Eye (tissue), 1 donor: ENCODE results near the gene H2BK1.

Source experiments
- DNase-seq: peaks from one replicate; pipeline ENCODE4 v3.0.0-alpha.2; 2015

The H2BK1 gene

DNA sequence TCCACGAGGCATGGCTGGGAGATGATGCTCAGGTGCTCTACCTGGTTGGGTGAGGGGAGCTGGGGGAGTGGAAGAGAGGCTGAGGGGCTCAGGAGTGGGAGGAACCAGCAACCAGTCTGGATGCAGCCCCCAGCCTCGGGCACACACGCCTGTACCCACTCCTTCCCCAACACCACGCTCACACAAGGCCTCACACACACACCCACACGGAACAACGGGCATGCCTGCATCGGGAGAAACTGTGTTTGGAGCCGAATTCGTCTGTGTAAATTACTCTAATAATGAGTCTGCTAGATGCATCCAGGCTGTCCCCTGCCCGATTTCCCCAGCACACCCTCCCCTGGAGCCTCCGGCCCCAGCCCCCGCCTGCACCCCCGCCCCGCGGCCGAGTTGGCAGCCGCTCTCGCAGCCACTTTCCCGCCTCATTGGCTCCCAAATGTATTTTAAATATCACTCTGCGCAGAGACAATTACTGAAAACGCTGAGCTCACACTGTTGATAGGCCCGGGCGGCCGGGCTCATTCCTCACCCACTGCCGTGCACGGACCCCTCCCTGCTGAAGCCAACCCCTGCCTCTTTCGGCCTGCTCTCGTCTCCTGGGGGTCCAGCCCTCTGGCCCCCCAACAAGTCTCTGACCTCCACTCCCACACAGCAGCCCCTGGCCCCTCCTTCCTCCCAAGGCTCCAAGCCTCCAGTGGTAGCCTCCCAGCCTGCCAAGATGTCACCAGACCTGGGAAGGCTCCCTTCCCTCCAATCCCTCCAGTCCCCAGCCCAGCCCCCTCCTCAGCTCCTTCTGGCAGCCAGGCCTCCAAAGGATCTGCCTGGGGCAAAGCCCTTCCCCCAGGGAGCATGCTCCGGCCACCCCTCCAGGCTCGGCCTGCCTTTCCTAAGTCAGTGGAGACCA is 11.1 kb downstream of the H2BK1 start:
- DNase-seq: peak; percentile 85

- DNase-seq: no peak
Measured at GRCh38 chr7:151197932-151198331, 12.4 kb downstream of the H2BK1 start.

GRCh38 chr7:151195616-151196450 is 14.5 kb downstream of the H2BK1 start:
- DNase-seq: no peak

- no peak for DNase-seq
Measured at GRCh38 chr7:151194188-151194587, 16.1 kb downstream of the H2BK1 start.

DNA sequence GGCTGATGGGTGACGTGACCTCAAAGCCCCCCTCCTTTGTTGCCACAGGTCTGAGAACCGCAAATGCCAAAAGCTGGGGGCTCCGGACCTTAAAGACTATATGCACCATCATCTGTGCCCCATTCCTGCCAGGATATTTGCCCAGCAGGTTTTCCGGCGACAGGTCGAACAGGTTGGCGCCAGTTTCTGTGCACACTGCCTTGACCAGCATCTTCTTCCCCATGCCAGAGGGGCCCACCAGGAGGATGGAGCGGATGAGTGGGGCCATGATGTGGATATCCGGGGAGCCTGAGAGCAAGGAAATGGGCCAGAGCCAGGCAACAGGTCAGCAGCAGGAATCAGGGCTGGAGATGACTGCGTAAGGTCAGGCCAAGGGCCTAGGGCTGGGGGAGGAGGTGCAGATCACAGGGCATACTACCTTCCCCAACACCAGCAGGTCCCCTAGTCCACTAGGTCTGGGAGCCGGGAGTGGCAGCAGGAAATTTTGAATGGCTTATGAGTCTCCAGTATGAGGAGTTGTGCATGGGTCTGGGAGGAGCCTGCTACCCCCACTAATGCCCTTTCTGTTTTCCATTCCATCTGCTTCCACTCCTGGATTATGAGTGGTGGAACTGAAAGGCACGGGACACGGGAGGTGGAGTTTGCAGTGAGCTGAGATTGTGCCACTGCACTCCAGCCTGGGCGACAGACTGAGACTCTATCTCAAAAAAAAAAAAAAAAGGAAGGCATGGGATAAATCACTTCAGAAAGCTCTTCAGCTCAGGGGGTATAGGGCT is 16.9 kb downstream of the H2BK1 start:
- no peak for DNase-seq

- DNase-seq: no peak
Measured at GRCh38 chr7:151192002-151192539, 18.2 kb downstream of the H2BK1 start.

DNA sequence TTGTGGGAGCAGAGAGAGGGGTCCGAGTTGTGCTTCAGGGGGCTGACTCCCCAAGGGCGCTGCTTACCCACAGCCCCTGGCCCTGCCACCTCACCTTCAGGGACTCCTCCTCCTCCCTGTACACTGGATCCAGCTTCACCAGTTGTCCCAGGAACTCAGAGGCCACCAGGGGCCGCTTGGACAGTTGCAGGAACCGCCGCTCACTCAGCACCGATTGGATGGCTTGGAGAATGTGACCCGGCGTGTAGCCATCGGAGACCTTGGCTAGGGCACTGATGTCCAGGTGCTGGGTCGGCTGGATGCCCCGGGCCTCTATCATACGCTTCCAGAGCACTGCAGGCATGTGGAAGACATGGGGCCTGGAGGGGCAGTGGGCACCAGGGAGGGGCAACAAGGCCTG is 18.7 kb downstream of the H2BK1 start:
- no peak for DNase-seq

- no peak for DNase-seq
Measured at GRCh38 chr7:151189038-151189437, 21.2 kb downstream of the H2BK1 start.

DNA sequence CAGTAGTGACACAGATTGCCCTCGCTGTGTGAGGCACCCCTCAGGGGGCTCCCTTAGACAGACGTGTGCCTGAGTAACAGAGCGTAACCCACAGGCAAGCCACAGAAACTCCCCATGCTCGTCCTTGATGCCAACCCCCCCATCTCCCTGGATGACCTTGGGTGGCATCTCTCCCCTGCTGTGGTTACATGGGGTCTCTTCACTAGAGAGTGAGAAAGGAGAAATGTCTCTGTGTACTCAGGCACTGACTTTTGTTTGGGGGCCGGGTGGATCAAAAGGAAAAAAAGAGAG is 22.1 kb downstream of the H2BK1 start:
- no peak for DNase-seq

DNA sequence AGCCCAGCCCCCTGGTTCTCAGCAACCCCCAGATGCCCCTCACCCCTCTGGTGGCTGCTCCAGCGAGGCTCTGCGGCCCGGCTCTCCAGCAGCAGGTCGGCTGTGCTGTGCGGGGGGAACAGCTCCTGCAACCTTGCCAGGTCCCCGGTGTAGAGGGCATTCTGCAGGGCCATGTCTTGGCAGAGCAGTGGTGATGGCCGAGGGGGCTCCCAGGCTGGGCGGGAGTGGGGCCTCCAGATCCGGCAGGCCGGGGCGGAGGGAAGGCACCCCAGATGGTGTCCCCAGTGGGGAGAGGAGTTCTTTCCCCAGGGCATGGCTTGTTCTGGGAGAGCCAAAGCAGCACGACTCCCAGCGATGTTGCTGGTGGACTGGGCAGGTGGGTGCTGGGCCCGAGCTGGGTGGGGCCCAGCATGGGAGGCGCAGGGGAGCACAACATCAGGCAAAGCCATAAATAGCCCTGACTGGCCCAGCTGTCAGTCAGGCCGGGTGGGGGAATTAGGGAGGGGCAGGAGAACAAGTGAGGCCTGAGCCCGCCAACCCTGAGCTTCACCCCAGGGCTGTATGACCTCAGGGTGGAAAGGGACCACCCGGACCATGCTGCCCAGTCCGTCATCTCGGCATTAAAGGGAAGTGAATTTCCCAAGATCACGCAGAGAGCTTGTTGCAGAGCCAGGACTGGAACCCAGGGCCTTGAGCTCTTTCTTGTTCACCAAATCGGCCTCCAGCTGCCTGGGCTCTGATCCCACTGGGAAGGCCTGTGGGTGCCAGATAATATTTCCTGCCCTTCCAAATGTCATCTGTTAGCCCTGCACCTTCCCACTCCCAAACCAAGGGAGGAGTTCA is 22.7 kb downstream of the H2BK1 start:
- no peak for DNase-seq

DNA sequence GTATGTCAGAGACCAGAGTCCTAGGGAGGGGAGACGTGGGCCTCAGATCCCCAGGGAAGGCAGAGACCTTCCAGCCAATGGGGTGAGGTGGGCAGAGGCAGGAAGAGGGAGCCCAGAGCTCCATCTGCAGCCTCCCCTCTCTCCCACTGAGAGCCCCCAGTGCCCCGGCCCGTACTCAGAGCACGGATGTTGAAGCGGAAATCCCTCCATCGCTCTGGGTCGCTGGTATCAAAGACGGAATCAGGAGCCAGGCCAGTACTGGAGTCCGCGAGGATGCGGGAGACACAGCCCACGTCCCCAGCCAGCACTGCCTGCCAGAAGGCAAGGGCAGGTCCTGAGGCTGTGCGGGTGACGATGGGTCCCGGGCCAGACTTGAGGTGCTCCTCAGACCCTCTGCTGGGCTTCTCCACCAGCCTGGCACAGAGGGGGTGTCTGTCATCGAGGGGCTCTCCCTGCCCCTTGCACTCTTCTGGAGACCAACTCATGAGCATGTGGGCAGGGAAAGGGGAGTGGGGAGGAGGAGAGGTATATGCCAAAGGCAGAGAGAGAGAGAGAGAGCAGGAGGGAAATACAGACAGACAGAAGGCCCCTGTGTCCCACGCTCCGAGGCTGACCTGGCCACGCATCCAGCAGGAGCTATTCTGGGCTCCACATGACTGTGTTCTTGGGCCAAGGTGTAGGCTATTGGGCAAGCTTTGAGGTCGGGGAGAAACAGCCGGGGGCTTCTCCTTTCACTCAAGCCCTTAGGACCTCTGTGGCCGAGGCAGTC is 23.5 kb downstream of the H2BK1 start, which contains the start of gene ASB10:
Gene ASB10, minus strand, starts transcription at position 611 of the 769 bp plus-strand sequence. Its CDS starts 120 bp downstream, at position 491.
- DNase-seq: no peak

DNA sequence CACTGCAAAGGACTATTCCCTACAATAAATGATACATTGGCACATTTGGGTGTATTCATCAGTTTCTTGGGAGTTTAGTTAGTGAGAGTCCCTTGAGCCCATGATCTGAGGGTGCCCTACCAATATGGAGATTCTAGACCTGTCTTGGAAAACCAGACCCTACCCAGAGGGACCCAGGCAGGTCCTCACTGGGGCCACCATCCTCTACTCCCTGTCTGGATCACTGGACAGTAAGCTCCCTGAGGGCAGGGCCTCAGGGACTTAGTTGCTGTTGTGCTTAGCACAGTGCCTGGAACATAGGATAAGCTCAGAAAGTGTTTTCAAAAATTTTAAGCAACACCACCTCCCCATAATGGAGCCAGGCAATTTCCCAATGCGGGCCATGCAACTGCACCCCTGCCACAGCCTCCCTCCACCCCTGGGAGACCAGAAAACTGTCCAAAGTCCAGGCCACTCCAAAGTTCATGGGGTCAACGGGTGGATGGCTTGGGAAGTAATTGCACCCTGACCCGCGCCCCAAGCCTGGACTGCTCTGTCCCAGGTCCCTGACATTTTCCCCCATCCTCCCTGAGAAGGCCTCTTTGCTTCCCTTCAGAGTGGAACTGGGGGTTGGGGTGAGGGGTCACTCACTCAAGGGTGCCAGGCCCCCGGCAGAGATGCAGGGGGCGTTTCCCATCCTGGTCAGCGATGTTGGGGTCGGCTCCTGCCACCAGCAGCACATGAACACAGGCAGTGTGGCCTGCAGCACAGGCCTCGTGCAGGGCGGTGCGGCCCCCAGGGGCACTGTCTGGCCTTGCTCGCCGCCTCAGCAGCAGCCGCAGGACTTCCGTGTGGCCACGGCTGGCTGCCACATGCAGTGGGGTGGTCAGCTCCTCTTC is 24.3 kb downstream of the H2BK1 start:
- DNase-seq: no peak

DNA sequence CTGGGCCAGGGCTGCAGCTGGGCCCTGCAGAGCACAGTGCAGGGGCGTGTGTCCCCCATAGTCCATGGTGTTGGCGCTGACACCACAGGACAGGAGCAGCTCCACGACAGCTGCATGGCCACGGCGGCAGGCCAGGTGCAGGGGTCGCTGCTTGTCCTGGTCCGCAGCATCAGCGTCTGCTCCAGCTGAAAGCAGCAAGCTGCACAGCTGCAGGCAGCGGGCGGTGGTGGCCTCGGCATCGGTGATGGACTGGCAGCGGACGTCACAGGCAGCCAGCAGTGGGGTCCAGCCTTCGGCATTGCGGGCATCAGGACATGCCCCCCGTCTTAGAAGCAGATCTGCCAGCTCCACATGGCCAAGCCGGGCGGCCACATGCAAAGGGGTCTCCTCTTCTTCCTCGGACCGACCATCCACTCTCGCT is 29.3 kb downstream of the H2BK1 start:
- DNase-seq: no peak

DNA sequence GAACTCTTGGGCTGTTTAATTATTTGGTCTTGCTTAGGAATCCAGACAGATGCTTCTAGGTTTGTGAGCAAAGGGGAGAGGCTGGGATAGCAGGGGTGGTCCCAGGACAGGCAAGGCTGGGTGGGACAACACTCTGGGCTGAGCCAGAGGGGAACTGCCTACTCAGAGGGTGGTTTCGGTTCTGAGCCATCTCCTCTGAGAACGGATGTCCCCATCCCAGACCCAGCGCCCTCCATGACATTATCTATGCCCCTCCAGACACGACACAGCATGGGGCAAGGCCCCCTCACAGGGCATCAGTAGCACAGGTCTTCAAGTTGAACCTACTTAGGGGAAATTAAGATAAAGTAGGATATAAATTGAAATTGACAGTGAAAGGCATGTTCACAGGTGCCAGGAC is 30.3 kb downstream of the H2BK1 start:
- DNase-seq: no peak

DNA sequence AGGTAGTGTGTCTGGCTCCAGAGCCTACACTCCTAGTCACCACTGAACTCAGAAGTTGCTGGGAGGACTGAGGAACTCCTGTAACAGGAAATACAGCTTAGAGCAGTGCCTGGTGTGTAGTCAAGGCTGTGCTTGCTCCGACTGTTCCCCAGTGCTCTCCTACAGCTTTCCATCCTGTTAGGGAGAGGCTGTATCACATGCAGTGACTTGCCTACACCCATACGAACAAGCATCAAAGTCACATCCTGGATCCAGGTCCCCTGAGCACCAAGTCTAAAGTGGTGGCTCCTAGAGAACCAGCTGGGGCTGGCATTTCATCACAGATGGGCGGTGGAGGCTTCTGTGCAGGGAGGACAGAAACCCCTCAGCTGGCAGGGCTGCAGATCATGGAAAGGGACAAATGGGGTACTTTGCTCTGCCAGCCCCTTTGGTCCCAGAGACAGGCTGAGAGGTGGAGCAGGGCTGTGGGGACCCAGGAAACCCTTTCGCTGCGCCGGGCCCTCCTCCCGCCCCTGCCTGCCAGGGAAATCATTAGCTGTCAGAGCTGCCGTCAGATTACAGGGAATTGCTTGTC is 30.9 kb downstream of the H2BK1 start:
- DNase-seq: no peak

DNA sequence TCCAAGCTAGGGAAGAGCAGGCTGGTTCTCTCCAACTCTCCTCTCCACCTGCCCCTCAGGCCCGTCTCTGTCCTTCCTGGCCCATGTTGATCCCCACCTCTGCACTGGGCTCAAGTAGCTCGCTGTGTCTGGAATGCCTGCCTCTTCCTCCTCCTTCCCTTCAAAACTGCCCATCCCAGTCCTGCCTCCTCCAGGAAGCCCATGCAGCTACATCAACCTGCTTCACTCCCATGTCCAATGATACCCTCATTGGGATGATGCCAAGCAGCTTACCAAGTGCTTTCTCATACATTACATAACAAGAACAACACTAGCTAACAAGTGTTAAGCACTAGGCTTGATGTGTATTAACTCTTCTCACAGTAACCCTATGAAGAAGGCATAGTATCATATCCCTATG is 31.5 kb downstream of the H2BK1 start:
- DNase-seq: no peak

DNA sequence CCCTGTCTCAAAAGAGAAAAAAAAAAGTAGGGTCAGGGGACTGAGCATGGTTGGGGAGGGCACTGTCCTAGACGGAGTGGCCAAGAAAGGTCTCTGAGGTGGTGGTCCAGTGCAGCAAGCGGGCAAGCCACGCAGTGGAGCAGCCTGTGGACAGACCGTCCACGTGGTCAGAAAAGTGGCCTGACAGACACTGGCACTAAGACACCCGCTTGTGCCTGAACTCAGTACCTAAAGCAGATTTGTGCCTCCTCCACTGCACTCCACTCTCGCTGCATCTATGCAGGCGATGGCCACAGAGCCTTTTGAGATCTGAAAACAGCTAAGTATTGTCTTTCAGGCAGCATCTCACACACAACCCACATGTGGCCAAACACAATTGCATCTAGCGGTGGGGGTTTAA is 32.1 kb downstream of the H2BK1 start:
- DNase-seq: no peak

- DNase-seq: no peak
Measured at GRCh38 chr7:151177310-151177709, 33.0 kb downstream of the H2BK1 start.

DNA sequence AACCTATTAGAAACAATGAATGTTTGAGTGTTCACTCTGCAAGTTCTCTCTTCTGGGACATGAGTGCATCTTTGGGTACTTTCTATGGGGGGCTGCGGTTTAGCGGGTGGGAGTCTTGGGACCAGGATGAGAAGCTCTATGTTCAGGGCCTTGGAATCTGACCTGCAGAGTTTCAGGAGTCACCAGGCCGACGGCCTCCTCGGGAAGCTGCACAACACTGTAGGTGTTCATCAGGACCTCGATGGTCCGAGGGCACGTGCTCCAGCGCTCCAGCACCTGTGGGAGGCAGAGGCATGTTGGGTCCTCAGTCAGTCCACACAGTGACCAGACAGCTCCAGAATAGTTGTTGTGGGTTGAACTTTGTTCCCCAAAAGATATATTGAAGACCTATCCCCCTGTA is 33.9 kb downstream of the H2BK1 start:
- no peak for DNase-seq

DNA sequence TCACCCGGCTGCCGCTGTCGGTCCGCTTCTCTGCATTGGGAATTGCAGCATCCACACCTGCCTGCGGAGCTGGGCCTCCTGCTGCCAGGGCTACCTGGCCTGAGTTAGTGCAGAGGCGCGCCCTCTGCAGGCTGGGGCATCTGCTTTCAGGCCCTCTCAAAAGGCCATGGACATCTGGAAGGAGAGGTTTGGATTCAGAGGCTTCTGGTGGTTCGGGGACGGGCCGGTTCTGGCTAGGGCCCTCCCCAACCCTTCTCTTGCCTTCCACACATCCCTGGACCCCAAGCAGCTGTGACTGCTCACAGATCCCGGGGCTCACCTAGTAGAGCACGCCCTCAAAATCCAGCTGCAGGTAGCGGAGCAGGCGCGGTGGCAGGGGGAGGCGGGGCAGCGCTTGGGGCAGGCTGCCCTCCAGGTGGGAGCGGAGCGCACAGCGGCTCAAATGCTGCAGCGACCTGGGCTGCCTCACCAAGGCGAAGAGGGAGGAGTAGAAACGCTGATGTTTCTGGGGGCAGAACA is 34.4 kb downstream of the H2BK1 start:
- no peak for DNase-seq
